Ectodermal cell (in vitro differentiated cells): ENCODE measurements around the gene MYLK4.

Experiments
- H3K27ac ChIP-seq: 2 replicates; pipeline ENCODE4 v1.7.0; 2013; ENCODE audit warnings: mild to moderate bottlenecking, low read depth, low read length; ENCODE audit not compliant: insufficient read depth, poor library complexity, severe bottlenecking
- H3K27me3 ChIP-seq: 2 replicates; pipeline ENCODE4 v1.7.0; 2013; ENCODE audit warnings: mild to moderate bottlenecking, low read length; ENCODE audit not compliant: insufficient read depth, control insufficient read depth, poor library complexity, severe bottlenecking
- H3K36me3 ChIP-seq: one replicate; pipeline ENCODE4 v1.7.0; 2013; ENCODE audit warnings: low read length; ENCODE audit not compliant: control insufficient read depth, insufficient read depth
- H3K4me1 ChIP-seq: one replicate; pipeline ENCODE4 v1.7.0; 2013; ENCODE audit warnings: low read length; ENCODE audit not compliant: control insufficient read depth, insufficient read depth
- H3K4me3 ChIP-seq: 2 replicates; pipeline ENCODE4 v1.7.0; 2013; ENCODE audit warnings: low read depth, low read length, control low read depth; ENCODE audit not compliant: insufficient read depth
- H3K9me3 ChIP-seq: 2 replicates; pipeline ENCODE4 v1.7.0; 2013; ENCODE audit warnings: mild to moderate bottlenecking, low read length, moderate library complexity; ENCODE audit not compliant: control insufficient read depth
- WGBS, 2 experiments: methylation state at CpG; one replicate each; pipeline ENCODE4 v1.1.7; 2013; ENCODE audit warnings: missing lambda C conversion rate in 2 of 2; 5-methylcytosine and 5-hydroxymethylcytosine counted together

MYLK4 gene

DNA sequence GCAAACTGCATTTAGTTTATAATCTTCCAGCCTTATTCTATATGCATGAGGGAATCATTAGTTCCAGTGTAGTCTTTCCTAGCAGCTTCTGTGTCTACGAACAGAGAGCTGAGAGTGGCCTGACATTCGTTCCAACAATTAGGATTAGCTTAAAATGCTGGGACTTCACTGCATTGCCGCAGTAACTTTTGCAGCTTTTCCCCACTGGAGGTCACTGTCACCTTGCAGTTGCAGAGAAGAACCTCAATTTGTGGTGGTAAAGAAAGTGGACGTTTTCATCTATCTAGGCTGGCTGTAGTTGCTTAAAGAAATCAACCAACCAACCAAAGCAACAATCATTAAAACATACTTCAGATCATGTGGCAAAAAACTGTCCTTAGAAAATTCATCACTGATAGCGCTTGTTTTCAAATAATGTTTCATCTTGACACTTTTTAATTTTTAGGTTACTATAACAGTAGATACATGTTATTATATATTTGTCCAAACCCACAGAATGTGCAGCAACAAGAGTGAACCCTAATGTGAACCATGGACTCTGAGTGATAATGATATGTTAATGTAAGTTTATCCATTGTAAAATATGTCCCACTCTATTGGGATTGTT, 12.2 kb downstream of the MYLK4 start:
- WGBS, 2 experiments, result 30 to 44% methylated on average over 4 to 5 of the region's 5 CpGs
- no peak overlapping the region for H3K4me3 ChIP-seq
- H3K4me1 ChIP-seq, result no peaks in the 10 kb centered on the region
- H3K9me3 ChIP-seq, result no peaks in the 10 kb centered on the region
- no peaks in the 10 kb centered on the region for H3K27me3 ChIP-seq
- H3K27ac ChIP-seq, result no peak overlapping the region
- no peaks in the 10 kb centered on the region for H3K36me3 ChIP-seq

DNA sequence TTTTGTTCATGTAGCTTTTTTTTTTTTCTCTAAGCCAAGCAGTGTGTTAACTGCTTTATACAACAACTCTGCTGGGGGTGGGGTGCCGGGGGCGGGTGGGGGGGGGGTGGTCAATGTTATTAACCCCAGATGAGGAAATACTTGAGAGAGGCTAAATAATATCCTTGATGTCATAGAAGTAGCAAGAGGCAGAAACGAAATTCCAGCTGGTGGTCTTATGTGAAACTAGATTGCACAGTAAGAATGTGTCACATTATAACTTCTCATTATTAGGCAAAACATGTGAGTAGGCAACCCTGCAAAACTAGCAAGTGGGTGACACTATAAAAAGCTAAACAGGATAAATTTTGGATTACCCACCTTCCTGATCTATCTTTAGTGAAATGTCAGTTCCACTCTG, 12.8 kb downstream of the MYLK4 start:
- H3K4me3 ChIP-seq, result no peak overlapping the region
- H3K4me1 ChIP-seq, result no peaks in the 10 kb centered on the region
- 83% methylated on average over 1 of the region's 3 CpGs; no CpG with 5 or more reads in 1 of the 2 experiments for WGBS, 2 experiments
- H3K9me3 ChIP-seq, result no peaks in the 10 kb centered on the region
- H3K36me3 ChIP-seq, result no peaks in the 10 kb centered on the region
- no peak overlapping the region for H3K27ac ChIP-seq
- no peaks in the 10 kb centered on the region for H3K27me3 ChIP-seq

DNA sequence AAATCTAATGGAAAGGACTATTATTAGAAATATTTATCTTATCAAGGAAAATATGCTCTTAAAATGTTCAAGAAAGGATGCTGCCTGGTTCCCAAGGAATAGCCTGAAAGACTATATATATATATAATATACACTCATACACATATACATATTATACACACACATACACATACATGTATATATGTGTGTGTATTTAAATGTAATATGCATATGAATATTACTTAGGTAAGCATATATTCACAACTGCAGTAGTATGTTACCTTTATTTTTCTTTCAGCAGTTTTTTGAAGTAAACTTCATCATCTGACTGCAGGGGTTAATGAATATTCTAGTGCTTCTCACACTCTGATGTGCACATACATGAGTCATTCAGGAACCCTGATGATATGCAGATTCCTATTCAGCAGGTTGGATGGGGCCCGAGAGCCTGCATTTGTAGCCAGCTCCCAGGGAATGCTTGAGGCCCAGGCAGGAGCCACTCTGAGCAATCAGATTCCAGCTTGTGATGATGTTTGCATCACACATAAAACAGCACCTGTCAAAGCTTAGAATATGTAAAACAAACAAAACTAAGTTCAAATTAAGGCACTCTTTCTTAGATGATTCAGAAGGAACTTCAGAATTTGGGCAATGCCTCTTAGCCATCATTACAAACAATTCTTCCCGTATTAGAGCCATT, 16.1 kb downstream of the MYLK4 start:
- 66 to 70% methylated on average over 2 of the region's 2 CpGs for WGBS, 2 experiments

DNA sequence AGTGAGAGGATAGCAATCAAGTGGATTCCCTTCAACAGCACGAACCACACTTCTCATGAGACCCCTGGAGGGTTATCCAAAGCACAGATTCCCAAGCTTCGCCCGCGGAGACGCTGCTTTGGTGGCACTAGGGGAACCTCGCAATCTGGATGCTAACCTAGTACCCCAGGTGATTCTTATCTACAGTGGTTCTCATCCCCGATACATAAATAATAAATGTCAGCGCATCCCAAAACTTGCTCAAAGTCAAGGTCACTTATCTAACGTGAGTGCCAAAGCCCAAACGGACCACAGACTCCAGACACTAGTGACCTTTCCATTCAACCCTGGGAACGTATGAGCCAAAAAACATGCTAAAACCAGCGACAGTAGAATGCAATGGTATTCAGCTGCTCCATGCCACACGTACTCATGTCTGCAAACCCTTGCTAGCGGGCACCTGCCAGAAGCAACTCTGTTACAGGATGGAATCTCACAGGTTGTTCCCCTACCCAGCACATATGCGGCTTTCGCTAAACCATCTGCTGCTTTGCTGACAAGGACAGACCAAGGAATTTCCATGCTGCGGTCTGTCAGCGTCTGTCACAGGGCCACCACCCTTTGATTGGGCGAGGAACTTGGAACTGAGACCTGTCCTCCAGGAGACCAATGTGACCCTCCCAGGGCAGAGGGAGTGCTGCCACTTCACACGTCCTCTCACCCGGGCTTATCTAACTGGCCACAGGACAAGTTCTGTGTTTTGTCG, 16.8 kb downstream of the MYLK4 start:
- Histone ChIP-seq H3K27ac (no peak overlapping the region), H3K4me3 (no peak overlapping the region), H3K9me3 (no peaks in the 10 kb centered on the region), H3K36me3 (no peaks in the 10 kb centered on the region), H3K27me3 (no peaks in the 10 kb centered on the region), H3K4me1 (no peaks in the 10 kb centered on the region)
- 92% methylated on average over 21 of the region's 22 CpGs for WGBS, 2 experiments

More for the DNA sequence above, 16.1 kb downstream of the MYLK4 start:
- Histone ChIP-seq H3K27ac (no peak overlapping the region), H3K36me3 (no peaks in the 10 kb centered on the region), H3K27me3 (no peaks in the 10 kb centered on the region), H3K4me3 (no peak overlapping the region), H3K9me3 (no peaks in the 10 kb centered on the region), H3K4me1 (no peaks in the 10 kb centered on the region)

DNA sequence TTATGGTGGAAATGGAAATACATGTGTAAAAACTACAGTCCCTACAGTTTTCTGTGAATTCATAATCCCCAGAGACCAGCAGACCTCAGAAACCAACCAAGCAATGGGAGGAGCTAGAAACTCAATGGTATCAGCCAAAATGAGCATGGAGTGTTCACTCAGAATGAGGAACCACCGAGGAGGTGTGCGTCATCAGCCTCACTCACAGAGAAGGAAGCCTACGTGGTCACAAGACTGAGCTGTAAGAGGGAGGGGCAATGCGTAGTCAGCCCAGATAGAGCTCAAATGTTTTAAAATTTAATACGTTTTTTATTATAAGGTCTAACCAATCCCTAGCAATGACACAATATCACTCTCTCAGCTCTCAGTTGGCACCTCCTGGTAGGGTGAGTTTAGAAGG, 17.4 kb downstream of the MYLK4 start:
- Histone ChIP-seq H3K27ac (no peak overlapping the region), H3K27me3 (no peaks in the 10 kb centered on the region), H3K36me3 (no peaks in the 10 kb centered on the region), H3K9me3 (no peaks in the 10 kb centered on the region), H3K4me3 (no peak overlapping the region), H3K4me1 (no peaks in the 10 kb centered on the region)
- 92% methylated on average over 4 to 5 of the region's 5 CpGs for WGBS, 2 experiments

DNA sequence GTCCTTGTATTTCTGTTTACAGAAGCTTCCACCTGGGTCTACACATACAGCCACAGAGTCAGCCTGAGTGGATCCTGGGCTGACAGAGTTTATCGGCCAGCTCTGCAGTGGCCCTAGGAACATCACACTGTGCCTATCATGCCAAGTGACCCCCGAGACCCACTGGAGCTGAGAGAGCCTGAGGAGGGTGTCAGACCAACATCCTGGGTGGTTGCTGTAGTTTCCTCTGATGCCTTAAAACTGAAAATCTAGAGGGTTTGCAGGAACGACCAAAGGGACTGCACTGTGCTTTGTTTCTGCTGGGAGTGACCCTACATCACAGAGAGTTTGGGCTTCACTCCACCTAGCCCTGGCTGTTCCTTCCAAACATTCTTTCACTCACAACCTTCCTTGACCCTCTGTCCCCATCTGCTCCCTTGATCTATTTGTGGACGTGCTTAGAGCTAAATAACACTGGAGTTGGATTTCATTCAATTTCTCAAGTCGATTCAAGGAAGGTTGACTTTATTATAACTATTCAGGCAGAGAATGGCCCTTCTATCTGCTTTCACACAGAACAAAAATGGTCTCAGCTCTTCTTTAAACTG, 18.1 kb downstream of the MYLK4 start:
- WGBS, 2 experiments, result 82 to 86% methylated on average over 5 of the region's 5 CpGs
- Histone ChIP-seq H3K36me3 (no peaks in the 10 kb centered on the region), H3K4me1 (no peaks in the 10 kb centered on the region), H3K27ac (no peak overlapping the region), H3K4me3 (no peak overlapping the region), H3K27me3 (no peaks in the 10 kb centered on the region), H3K9me3 (no peaks in the 10 kb centered on the region)

DNA sequence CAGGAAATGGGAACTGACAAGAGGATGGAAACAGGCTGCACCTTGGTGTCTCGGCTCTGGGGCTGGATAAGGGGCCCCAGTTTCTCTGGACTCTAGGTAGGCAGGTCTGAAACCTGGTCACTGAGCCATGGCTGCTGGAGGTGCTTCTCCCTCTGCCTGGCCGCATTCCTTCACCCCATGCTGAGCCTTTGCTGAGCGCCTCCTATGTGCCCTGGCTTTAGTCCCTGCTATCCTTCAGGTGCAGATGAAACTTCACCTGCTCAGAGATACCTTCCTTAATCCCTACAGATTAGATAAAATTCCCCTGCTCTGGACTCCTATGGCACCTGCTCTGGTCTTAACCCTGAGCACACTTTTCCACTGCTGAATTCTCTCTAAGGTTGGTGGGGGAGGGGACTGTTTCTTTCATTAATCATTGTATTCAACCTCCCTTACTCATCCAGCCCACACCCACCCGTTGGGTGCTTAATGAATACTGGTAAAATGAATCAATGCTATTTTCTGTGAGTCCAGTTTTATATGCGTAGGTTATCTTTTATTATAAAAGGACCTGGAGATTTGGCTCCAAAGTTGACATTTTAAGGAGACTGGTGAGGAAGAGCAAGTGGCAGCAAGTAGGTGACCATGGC, 19.3 kb downstream of the MYLK4 start:
- Histone ChIP-seq H3K36me3 (no peaks in the 10 kb centered on the region), H3K27me3 (no peaks in the 10 kb centered on the region), H3K9me3 (no peaks in the 10 kb centered on the region), H3K27ac (no peak overlapping the region), H3K4me1 (no peaks in the 10 kb centered on the region), H3K4me3 (no peak overlapping the region)
- 67 to 69% methylated on average over 4 of the region's 5 CpGs for WGBS, 2 experiments

DNA sequence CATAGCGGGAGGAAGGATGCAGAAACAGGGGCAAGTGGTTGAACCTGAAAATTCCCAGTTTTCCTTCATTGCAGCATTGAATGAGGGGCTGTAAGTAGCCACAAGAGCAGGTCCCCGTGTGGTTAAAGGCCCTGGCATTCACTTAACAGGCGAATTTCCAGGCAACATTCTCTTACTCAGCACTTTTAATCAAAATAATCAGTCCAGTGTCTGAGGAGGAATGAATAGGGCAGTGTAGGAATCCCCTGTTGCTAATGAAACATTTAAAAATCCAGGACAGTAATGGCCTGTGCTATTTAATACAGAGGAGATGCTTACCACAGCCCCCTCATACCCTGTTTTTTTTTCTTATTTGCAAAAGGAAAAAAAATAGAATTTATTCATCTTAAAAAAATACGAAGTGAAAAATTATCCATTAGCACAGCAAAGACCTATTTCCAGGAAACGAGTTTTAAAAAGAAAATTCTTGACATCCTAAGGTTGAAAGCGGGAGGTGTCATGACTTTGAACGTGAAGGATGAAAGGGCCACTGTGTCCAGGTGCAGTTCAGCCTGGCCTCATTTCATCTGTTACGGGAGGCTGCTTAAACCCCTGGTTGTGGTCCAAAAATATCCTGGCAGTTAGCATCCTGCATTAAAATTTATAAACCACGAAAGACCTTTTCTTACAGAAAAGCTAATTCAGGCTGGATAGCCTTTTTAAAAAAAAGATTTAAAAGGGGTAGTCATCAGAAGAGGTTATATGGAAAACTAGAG, 20.2 kb downstream of the MYLK4 start:
- H3K36me3 ChIP-seq, result no peaks in the 10 kb centered on the region
- WGBS, 2 experiments, result 91% methylated on average over 7 to 9 of the region's 9 CpGs
- H3K27me3 ChIP-seq, result no peaks in the 10 kb centered on the region
- no peaks in the 10 kb centered on the region for H3K4me1 ChIP-seq
- no peak overlapping the region for H3K27ac ChIP-seq
- H3K4me3 ChIP-seq, result no peak overlapping the region
- no peaks in the 10 kb centered on the region for H3K9me3 ChIP-seq

DNA sequence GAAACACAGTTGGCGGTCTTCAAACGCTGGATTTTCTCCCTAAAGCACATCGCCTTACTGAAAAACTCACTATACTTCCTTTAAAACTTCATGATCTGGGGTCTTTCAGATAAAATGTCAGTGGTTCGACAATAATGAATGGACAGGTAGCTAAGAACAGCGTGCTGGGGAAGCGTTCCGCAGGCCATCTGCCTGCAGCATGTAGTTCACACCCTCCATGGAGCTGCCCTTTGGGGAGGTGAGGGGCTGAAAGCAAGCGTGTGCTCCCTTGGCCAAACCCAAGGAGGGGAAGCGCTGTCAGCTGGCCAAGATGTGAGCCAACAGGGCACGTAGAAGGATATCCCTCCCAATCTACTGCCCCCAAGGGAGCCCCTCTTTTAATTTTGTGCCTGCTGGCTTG, 20.8 kb downstream of the MYLK4 start:
- 94 to 95% methylated on average over 10 of the region's 10 CpGs for WGBS, 2 experiments
- no peak overlapping the region for H3K27ac ChIP-seq
- no peaks in the 10 kb centered on the region for H3K27me3 ChIP-seq
- H3K9me3 ChIP-seq, result no peaks in the 10 kb centered on the region
- H3K4me3 ChIP-seq, result no peak overlapping the region
- no peaks in the 10 kb centered on the region for H3K4me1 ChIP-seq
- no peaks in the 10 kb centered on the region for H3K36me3 ChIP-seq
